NT2/D1 (cell line): ENCODE measurements around the gene ARHGEF18.

Experiments used
- SUZ12 ChIP-seq: IDR thresholded peaks from 2 replicates; pipeline ENCODE4 v1.6.1; 2011; ENCODE audit not compliant: insufficient read length, insufficient read depth; ENCODE audit errors: extremely low read depth
- YY1 ChIP-seq: IDR thresholded peaks from 2 replicates; pipeline ENCODE4 v1.6.1; 2011; ENCODE audit not compliant: insufficient read length, insufficient read depth
- ZNF274 ChIP-seq: IDR thresholded peaks from 2 replicates; pipeline ENCODE4 v1.6.1; 2011; ENCODE audit warnings: mild to moderate bottlenecking, low read depth, low read length

- no peak for TF ChIP-seq SUZ12
- no peak for TF ChIP-seq ZNF274
- TF ChIP-seq YY1 = no peak
Measured at GRCh38 chr19:7368456-7368855, 19.7 kb downstream of the ARHGEF18 start.
